Nephron (organoid): ENCODE data around the gene OR13J1.

ENCODE experiments used
- H3K27ac Mint-ChIP-seq, 3 experiments: 2 replicates each; pipeline ENCODE4 v1.8.0; 2020; ENCODE audit warnings: mixed read lengths in 3 of 3, mild to moderate bottlenecking in 2 of 3, moderate library complexity in 1 of 3
- H3K27me3 Mint-ChIP-seq: 2 replicates; pipeline ENCODE4 v1.8.0; 2021; ENCODE audit warnings: low read depth, mild to moderate bottlenecking, moderate library complexity, mixed read lengths
- H3K36me3 Mint-ChIP-seq: 2 replicates; pipeline ENCODE4 v1.8.0; 2020; ENCODE audit warnings: low read depth, mixed read lengths
- H3K4me1 Mint-ChIP-seq: 2 replicates; pipeline ENCODE4 v1.8.0; 2020; ENCODE audit warnings: mixed read lengths
- H3K4me3 Mint-ChIP-seq, 3 experiments: 2 replicates each; pipeline ENCODE4 v1.8.0; 2020; ENCODE audit warnings: mild to moderate bottlenecking in 3 of 3, mixed read lengths in 3 of 3, moderate library complexity in 2 of 3
- H3K9me3 Mint-ChIP-seq: 2 replicates; pipeline ENCODE4 v1.8.0; 2020; ENCODE audit warnings: mixed read lengths
- TF ChIP-seq, protein P1 (sequence below), 3 experiments: fragments of 200-600 bp; sonication (generic); IDR thresholded peaks; one replicate each; pipeline ENCODE4 v1.5.0; 2021; ENCODE audit warnings: antibody characterized with exemption in 3 of 3; ENCODE audit not compliant: unreplicated experiment in 3 of 3

OR13J1 gene

DNA sequence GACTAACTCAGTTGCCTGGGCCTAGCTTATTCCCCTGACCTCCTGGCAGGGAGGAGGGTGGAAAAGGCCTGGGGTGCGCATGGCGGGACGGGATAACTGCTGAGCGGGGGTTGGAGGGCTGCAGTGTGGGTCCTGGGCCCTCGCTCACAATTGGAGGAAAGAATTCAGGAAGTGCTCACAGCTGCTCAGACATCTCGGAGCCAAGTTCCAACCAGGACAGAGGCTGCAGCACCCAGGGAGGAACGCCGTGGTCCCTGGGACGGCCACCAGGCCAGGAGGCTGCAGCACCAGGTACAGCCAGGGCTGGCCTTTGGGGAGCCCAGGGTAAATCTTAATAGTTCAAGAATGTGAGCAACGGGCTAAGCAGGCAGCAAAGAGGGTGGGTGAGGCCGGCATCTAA is 39.1 kb upstream of the OR13J1 start, which contains the start of gene SPAAR:
SPAAR (plus strand) TSS at position 217 of the 400 bp plus-strand sequence. CDS start 974 bp downstream, outside the sequence.
- no peaks in the 10 kb centered on the region for H3K36me3 Mint-ChIP-seq
- peaks cover 60% of the 10 kb centered on the region for H3K4me1 Mint-ChIP-seq
- H3K4me3 Mint-ChIP-seq: peak within 1 kb of the TSS in 1 of 3 experiments; percentile 57
- TF ChIP-seq, protein P1, sequence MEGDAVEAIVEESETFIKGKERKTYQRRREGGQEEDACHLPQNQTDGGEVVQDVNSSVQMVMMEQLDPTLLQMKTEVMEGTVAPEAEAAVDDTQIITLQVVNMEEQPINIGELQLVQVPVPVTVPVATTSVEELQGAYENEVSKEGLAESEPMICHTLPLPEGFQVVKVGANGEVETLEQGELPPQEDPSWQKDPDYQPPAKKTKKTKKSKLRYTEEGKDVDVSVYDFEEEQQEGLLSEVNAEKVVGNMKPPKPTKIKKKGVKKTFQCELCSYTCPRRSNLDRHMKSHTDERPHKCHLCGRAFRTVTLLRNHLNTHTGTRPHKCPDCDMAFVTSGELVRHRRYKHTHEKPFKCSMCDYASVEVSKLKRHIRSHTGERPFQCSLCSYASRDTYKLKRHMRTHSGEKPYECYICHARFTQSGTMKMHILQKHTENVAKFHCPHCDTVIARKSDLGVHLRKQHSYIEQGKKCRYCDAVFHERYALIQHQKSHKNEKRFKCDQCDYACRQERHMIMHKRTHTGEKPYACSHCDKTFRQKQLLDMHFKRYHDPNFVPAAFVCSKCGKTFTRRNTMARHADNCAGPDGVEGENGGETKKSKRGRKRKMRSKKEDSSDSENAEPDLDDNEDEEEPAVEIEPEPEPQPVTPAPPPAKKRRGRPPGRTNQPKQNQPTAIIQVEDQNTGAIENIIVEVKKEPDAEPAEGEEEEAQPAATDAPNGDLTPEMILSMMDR (IDR thresholded peaks at IDR 0.05; ENCODE audit: unreplicated experiment in 3 of 3): no peak
- H3K9me3 Mint-ChIP-seq: no peaks in the 10 kb centered on the region
- H3K27me3 Mint-ChIP-seq: no peaks in the 10 kb centered on the region
- peak within 1 kb of the TSS; percentile 96 to 99 (median 96) for H3K27ac Mint-ChIP-seq

DNA sequence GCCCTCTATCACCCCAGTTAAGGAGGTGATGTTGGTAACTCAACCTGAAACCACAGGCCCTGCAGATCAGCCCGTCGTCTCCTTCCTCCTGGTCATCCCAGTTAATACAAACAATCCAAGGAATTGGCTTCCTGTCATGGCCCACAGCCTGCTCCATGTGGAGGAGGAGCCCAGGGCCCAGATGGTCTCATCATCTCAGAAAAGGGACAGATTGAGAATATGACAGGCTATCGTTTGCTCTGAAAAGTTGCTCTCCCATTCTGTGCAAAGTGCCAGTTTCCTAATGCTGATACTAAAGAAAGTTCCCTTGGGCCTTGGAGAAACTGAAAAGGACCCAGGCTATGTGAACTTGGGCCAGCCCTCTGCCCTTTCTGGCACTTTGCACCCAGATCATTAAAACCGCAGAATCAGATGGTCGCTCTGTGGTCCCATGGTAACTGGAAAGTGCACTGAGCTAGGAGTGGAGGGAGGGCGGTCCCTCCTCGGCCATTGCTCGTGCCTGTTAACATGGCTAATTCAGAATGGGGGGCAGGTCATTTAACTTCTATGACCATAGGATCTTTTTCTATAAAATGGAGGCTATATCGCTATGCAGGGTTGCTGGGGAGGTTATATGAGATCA is 38.4 kb upstream of the OR13J1 start:
- peak overlapping the region in 1 of 3 experiments; percentile 57 for H3K4me3 Mint-ChIP-seq
- no peaks in the 10 kb centered on the region for H3K36me3 Mint-ChIP-seq
- TF ChIP-seq, protein P1 (IDR thresholded peaks at IDR 0.05; ENCODE audit: unreplicated experiment in 3 of 3): no peak
- no peaks in the 10 kb centered on the region for H3K27me3 Mint-ChIP-seq
- H3K9me3 Mint-ChIP-seq: no peaks in the 10 kb centered on the region
- H3K4me1 Mint-ChIP-seq: peaks cover 66% of the 10 kb centered on the region
- H3K27ac Mint-ChIP-seq: peak overlapping the region; percentile 96 to 99 (median 96)

DNA sequence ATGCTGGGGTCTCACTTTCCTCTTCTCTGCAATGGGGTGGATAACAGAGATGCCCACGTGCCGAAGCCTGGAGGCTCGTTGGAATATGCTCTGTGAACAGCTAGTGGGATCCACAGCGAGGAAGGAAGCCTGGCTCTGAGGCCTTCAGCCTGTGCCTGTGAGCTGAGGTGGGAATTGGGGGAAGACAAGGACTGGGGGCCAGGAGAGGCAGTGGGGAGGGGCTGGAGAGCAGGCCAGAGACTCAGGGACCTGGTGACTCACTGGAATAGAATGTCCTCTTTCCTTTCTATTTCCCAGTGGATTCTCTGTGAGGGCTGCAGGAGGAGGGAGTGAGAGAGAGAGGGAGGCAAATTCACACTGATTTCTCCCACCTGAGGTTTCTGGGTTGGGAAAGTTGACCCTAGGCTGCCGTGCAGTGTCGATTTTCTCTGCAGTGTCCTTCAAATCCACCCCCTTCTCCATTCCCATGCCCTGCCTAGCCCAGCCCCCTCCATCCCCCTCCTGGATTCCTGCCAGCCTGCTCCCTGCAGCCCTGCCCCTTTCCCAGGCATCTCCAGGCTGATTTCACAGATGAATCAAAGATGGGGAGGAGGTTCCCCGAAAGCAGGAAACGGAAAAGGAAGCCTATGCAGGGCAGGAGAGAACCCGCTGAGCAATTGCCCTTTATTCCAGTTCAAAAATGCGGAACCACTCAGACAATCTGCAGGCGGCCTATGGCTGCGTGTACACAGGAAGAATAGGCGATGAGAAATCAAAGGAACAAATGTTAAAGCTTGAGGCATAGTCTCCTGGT is 37.7 kb upstream of the OR13J1 start:
- Mint-ChIP-seq H3K27me3 (no peaks in the 10 kb centered on the region), H3K9me3 (no peaks in the 10 kb centered on the region), H3K36me3 (no peaks in the 10 kb centered on the region), H3K4me3 (peak overlapping the region; percentile 6 to 57 (median 44)), H3K4me1 (peaks cover 70% of the 10 kb centered on the region), H3K27ac (peak overlapping the region; percentile 96 to 99 (median 96))
- TF ChIP-seq, protein P1 (IDR thresholded peaks at IDR 0.05; ENCODE audit: unreplicated experiment in 3 of 3): no peak

DNA sequence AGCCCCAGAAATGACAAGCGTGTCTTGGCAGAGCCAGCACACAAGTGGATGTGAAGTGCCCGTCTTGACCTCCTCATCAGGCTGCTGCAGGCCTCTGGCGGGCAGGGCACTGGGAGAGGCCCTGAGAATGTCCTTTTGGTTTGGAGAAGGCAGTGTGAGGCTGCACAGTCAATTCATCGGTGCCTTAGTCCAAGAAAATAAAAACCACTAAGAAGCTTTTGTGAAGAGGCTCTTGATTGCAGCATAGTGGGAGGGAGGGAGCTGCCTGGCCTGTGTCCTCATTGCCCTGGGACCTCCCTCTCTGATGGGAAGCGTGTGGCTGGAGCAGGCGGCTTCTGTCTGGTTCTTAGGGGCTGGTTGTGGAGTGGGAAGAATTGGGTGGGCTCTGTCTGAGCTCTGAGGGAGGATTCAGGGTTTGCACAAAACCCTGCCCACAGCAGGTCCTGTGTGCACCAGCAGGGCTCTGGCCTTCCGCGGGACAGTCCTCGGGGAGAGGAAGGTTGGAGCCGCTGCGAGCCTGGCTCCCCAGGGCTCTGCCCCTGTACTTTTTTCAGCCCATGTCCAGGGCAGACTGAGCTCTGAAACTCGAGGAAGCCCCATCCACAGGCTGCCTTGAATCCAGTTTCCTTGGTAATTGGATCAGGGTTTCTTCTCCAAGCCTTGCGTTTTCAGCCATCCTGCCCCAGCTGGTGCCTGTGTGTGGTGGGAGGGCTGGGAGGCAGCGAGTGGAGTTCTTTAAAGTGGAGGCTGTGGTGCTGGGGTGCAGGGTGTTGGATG is 36.9 kb upstream of the OR13J1 start:
- TF ChIP-seq, protein P1 (IDR thresholded peaks at IDR 0.05; ENCODE audit: unreplicated experiment in 3 of 3): no peak
- peaks cover 71% of the 10 kb centered on the region for H3K4me1 Mint-ChIP-seq
- no peaks in the 10 kb centered on the region for H3K36me3 Mint-ChIP-seq
- H3K27ac Mint-ChIP-seq: peak overlapping the region; percentile 96 to 99 (median 96)
- peak overlapping the region; percentile 41 to 57 (median 55) for H3K4me3 Mint-ChIP-seq
- H3K9me3 Mint-ChIP-seq: no peaks in the 10 kb centered on the region
- H3K27me3 Mint-ChIP-seq: no peaks in the 10 kb centered on the region

DNA sequence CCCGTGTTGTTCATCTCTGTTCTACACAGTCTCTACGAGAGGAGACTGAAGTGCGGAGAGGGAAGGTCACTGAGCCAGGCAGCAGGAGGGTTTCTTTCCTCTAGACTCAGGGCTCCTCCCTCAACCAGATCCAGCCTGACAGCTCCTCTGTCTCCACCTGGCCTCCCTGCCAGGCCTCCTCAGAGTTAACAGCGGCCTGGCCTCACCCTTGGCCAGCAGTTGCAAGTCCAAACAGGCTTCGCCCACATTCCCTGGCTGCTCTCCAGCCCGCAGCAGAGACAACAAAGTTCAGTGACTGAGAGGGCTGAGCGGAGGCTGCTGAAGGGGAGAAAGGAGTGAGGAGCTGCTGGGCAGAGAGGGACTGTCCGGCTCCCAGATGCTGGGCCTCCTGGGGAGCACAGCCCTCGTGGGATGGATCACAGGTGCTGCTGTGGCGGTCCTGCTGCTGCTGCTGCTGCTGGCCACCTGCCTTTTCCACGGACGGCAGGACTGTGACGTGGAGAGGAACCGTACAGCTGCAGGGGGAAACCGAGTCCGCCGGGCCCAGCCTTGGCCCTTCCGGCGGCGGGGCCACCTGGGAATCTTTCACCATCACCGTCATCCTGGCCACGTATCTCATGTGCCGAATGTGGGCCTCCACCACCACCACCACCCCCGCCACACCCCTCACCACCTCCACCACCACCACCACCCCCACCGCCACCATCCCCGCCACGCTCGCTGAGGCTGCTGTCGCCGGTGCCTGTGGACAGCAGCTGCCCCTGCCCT is 35.9 kb upstream of the OR13J1 start, which contains the start of gene HRCT1:
HRCT1 (plus strand) TSS at position 291 of the 768 bp plus-strand sequence; CDS start at position 377, 86 bp downstream.
- H3K4me1 Mint-ChIP-seq: peaks cover 70% of the 10 kb centered on the region
- TF ChIP-seq, protein P1 (IDR thresholded peaks at IDR 0.05; ENCODE audit: unreplicated experiment in 3 of 3): no peak
- H3K36me3 Mint-ChIP-seq: no peaks in the 10 kb centered on the region
- H3K27ac Mint-ChIP-seq: peak within 1 kb of the TSS; percentile 96 to 99 (median 96)
- peaks cover 3% of the 10 kb centered on the region for H3K27me3 Mint-ChIP-seq
- peak within 1 kb of the TSS; percentile 41 to 70 (median 57) for H3K4me3 Mint-ChIP-seq
- H3K9me3 Mint-ChIP-seq: no peaks in the 10 kb centered on the region
